Smooth muscle cell (in vitro differentiated cells): ENCODE measurements around the gene IZUMO4. TPM values are rescaled to one million over a fixed set of nuclear protein-coding genes. Genes with fewer than 3 reads are reported as not detected.
"Not testable (repeated sequence)": the region's sequence is repeated elsewhere in the genome, so short reads cannot be mapped to it uniquely, and the experiment has no call there.

Experiments used
- DNase-seq: peaks from one replicate; lab custom pipeline; 2025; ENCODE audit not compliant: unreplicated experiment; lab: John Stamatoyannopoulos, UW
- H2AFZ ChIP-seq: fragments of 200-600 bp; sonication (generic); 2 replicates; pipeline ENCODE4 v1.6.0; 2016; ENCODE audit warnings: antibody characterized with exemption, low read depth, mild to moderate bottlenecking
- H3F3A ChIP-seq: fragments of 200-600 bp; sonication (generic); 2 replicates; pipeline ENCODE4 v1.6.0; 2017; ENCODE audit warnings: antibody characterized with exemption, low read depth
- H3K27ac ChIP-seq: fragments of 200-600 bp; sonication (generic); 2 replicates; pipeline ENCODE4 v1.5.1; 2016; ENCODE audit warnings: low read depth, mild to moderate bottlenecking
- H3K27me3 ChIP-seq: fragments of 200-600 bp; sonication (generic); 2 replicates; pipeline ENCODE4 v1.6.1; 2016; ENCODE audit warnings: low read depth, mild to moderate bottlenecking
- H3K36me3 ChIP-seq: fragments of 200-600 bp; sonication (generic); 2 replicates; pipeline ENCODE4 v1.5.1; 2016; ENCODE audit warnings: low read depth
- H3K4me1 ChIP-seq: fragments of 200-600 bp; sonication (generic); 2 replicates; pipeline ENCODE4 v1.5.1; 2016; ENCODE audit warnings: low read depth
- H3K4me2 ChIP-seq: fragments of 200-600 bp; sonication (generic); 2 replicates; pipeline ENCODE4 v1.6.0; 2016; ENCODE audit warnings: mild to moderate bottlenecking
- H3K4me3 ChIP-seq: fragments of 200-600 bp; sonication (generic); 2 replicates; pipeline ENCODE4 v1.5.1; 2016; ENCODE audit warnings: mild to moderate bottlenecking
- H3K79me2 ChIP-seq: fragments of 200-600 bp; sonication (generic); 2 replicates; pipeline ENCODE4 v1.6.0; 2016; ENCODE audit warnings: low read depth, mild to moderate bottlenecking
- H3K9ac ChIP-seq: fragments of 200-600 bp; sonication (generic); 2 replicates; pipeline ENCODE4 v1.6.0; 2016; ENCODE audit warnings: low read depth
- H3K9me3 ChIP-seq: fragments of 200-600 bp; sonication (generic); replicated peaks from 2 replicates; pipeline ENCODE4 v1.5.1; 2016; ENCODE audit warnings: low read depth
- H4K20me1 ChIP-seq: fragments of 200-600 bp; sonication (generic); 2 replicates; pipeline ENCODE4 v1.6.0; 2016; ENCODE audit warnings: low read depth
- CTCF ChIP-seq: fragments of 200-600 bp; sonication (generic); IDR thresholded peaks from 2 replicates; pipeline ENCODE4 v1.5.1; 2017; ENCODE audit warnings: borderline replicate concordance, mild to moderate bottlenecking, antibody characterized with exemption; ENCODE audit not compliant: insufficient read depth, poor library complexity, severe bottlenecking
- WGBS: methylation state at CpG from one replicate; pipeline ENCODE4 v1.1.7; 2016; ENCODE audit warnings: low lambda C conversion rate; 5-methylcytosine and 5-hydroxymethylcytosine counted together
- polyA plus RNA-seq: library from polyadenylated mRNA; unstranded; fragments of >200 nt; fragmentation: Nextera tagmentation; extraction: Ambion mirVana; gene quantifications from 2 replicates; pipeline ENCODE4 v1.2.1, GENCODE V29; 2016
- total RNA-seq: library from RNA; depleted of rRNA; stranded (reverse); fragments of >200 nt; gene quantifications from 2 replicates; pipeline ENCODE4 v1.2.3, GENCODE V29; 2014

Gene IZUMO4
- total and polyA plus RNA-seq, 2 experiments from 2014 or later = 0.48 to 1.6 TPM

GRCh38 chr19:2127758-2128157 is 31.0 kb downstream of the IZUMO4 start:
- no peaks in the 10 kb centered on the region for H3F3A ChIP-seq
- H3K4me3 ChIP-seq = no peak overlapping the region
- 84% methylated on average over 19 of the region's 19 CpGs for WGBS
- no peak for TF ChIP-seq CTCF
- H3K4me1 ChIP-seq = no peaks in the 10 kb centered on the region
- H3K27me3 ChIP-seq = no peaks in the 10 kb centered on the region
- H3K9ac ChIP-seq = no peak overlapping the region
- no peaks in the 10 kb centered on the region for H3K36me3 ChIP-seq
- H2AFZ ChIP-seq = no peak overlapping the region
- H3K4me2 ChIP-seq = no peak overlapping the region
- H3K79me2 ChIP-seq = peaks cover 16% of the 10 kb centered on the region
- no peak for DNase-seq
- no peak overlapping the region for H3K27ac ChIP-seq
- peaks cover 91% of the 10 kb centered on the region for H4K20me1 ChIP-seq
- no peaks in the 10 kb centered on the region for H3K9me3 ChIP-seq

- not testable (repeated sequence) for H3K9me3 ChIP-seq, H2AFZ ChIP-seq, H3K4me3 ChIP-seq, H3F3A ChIP-seq, H3K36me3 ChIP-seq, H3K4me2 ChIP-seq, H3K27me3 ChIP-seq, H3K9ac ChIP-seq, DNase-seq, H3K27ac ChIP-seq, H3K4me1 ChIP-seq
- peaks cover 19% of the 10 kb centered on the region for H3K79me2 ChIP-seq
- 95% methylated on average over 8 of the region's 34 CpGs for WGBS
- peaks cover 91% of the 10 kb centered on the region for H4K20me1 ChIP-seq
Observed at GRCh38 chr19:2128252-2128651, 31.5 kb downstream of the IZUMO4 start.

- Histone ChIP-seq H3K36me3 (no peaks in the 10 kb centered on the region), H3F3A (no peaks in the 10 kb centered on the region), H3K79me2 (peaks cover 27% of the 10 kb centered on the region), H2AFZ (no peak overlapping the region), H3K9me3 (no peaks in the 10 kb centered on the region), H3K4me3 (no peak overlapping the region), H3K27ac (no peak overlapping the region), H3K27me3 (no peaks in the 10 kb centered on the region), H4K20me1 (peaks cover 91% of the 10 kb centered on the region), H3K4me2 (no peak overlapping the region), H3K4me1 (no peaks in the 10 kb centered on the region), H3K9ac (no peak overlapping the region)
- no peak for DNase-seq
- TF ChIP-seq CTCF = no peak
- WGBS = 97% methylated on average over 13 of the region's 21 CpGs
Observed at GRCh38 chr19:2129022-2129421, 32.3 kb downstream of the IZUMO4 start.

GRCh38 chr19:2129486-2129885 is 32.8 kb downstream of the IZUMO4 start:
- 98% methylated on average over 11 of the region's 11 CpGs for WGBS
- Histone ChIP-seq H3K27me3 (no peaks in the 10 kb centered on the region), H2AFZ (no peak overlapping the region), H3K9me3 (no peaks in the 10 kb centered on the region), H4K20me1 (peaks cover 91% of the 10 kb centered on the region), H3K36me3 (no peaks in the 10 kb centered on the region), H3K27ac (no peak overlapping the region), H3F3A (no peaks in the 10 kb centered on the region), H3K4me3 (no peak overlapping the region), H3K79me2 (peaks cover 31% of the 10 kb centered on the region), H3K4me1 (no peaks in the 10 kb centered on the region), H3K9ac (no peak overlapping the region), H3K4me2 (no peak overlapping the region)
- TF ChIP-seq CTCF = no peak
- DNase-seq = no peak
